GM21717 (cell line): ENCODE results near the gene HS1BP3.

Experiments
- ATAC-seq: cut with Tn5 transposase; IDR thresholded peaks from one replicate; pipeline ENCODE4 v1.9.1; 2021; ENCODE audit warnings: mild to moderate bottlenecking, moderate library complexity; ENCODE audit not compliant: unreplicated experiment

HS1BP3 gene

GRCh38 chr2:20631617-20632307 lies 19.1 kb downstream of the HS1BP3 start:
- ATAC-seq, result no peak

DNA sequence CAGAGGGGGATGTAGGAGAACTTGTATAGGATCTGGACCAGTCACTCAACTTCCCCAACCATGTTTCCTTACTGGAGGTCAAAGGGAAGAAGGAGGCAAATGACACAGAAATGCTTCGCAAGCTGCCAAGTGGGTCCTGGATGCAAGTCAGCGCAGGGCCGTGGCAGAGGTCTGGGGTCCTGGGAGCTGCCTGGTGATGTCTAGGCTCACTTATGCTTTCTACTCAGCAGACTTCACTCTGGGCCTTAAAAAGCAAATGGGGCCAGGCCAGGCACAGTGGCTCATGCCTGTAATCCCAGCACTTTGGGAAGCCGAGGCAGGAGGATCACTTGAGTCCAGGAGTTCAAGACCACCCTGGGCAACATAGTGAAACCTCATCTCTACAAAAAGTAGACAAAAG lies 19.9 kb downstream of the HS1BP3 start:
- no peak for ATAC-seq

DNA sequence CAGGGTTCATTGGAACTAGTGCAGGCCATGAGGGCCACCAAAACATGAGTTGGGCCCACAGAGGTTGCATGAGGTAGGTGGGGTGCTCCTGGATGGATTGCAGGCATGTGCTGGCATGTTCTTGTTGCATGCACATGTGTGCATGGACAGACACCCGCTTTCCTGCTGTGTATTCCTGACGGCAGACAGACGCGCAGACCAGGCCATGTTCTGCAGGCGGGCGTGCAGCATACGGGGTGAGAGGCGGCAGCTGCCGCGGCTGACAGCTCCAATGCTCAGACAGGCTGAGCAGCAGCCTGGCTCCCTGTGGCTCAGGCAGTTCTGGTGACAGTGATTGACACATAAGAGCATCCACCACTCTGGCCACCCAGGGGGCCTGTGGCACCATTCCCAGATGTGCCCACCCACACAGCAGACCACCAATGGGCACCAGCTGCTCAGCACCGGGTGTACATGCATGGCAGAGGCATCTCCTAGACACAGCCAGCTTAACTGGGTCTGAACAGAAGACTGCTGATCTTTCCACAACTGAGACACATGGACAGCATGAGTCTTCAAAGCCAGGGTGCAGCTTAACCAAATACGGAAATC lies 21.2 kb downstream of the HS1BP3 start:
- ATAC-seq, result no peak

DNA sequence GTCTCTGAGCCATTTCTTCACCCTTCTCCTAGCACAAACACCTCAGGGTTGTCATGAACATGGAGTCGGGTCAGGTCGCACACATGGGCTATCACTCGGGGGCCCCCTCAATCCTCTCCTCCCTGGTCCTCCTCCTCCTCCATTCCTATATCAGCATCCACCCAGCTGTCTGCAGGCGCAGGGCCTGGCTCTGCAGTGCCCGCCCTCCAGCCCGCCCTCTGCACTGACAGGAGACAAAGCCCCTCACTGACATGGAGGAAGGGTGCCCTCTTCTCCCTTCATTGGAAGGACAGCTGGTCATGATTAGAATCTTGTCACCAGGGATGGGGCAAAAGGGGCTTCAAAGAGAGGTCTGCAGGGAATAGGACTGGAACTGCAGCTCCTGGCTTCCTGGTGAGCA lies 21.7 kb downstream of the HS1BP3 start:
- ATAC-seq, result no peak

GRCh38 chr2:20627712-20628380 lies 23.1 kb downstream of the HS1BP3 start:
- ATAC-seq, result no peak

GRCh38 chr2:20626698-20627513 lies 24.0 kb downstream of the HS1BP3 start:
- ATAC-seq, result no peak

GRCh38 chr2:20626392-20626697 lies 24.6 kb downstream of the HS1BP3 start:
- ATAC-seq, result no peak

GRCh38 chr2:20625491-20626391 lies 25.2 kb downstream of the HS1BP3 start:
- no peak for ATAC-seq

DNA sequence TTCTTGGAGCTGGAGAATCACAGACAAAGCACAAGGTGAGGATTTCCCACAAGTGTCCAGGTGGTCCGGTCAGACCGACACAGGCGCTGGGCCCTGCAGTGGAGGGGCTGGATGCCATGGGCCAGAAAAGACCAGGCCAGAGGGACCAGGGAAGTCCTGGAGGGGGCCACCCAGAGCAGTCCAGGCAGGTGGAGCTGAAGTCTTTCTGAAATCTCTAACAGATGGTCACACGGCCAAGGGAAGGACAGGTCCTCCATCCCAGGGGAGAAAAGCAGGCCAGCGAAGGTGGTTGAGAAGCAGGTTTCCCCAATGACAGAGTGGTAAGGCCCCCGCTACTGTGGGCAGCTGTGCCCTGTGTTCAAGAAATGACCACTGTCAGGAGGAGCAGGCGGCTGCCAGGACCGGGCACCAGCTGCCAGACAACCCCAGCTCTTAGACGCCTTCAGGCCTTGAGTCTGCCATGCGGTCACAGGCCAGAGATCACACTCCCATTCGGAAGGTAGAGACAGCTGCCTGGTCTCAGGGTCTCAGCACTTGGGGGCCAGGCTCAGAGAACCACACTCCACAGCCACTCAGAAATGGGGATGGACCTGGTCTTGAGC lies 25.9 kb downstream of the HS1BP3 start:
- no peak for ATAC-seq

GRCh38 chr2:20624156-20624883 lies 26.6 kb downstream of the HS1BP3 start:
- ATAC-seq, result no peak

DNA sequence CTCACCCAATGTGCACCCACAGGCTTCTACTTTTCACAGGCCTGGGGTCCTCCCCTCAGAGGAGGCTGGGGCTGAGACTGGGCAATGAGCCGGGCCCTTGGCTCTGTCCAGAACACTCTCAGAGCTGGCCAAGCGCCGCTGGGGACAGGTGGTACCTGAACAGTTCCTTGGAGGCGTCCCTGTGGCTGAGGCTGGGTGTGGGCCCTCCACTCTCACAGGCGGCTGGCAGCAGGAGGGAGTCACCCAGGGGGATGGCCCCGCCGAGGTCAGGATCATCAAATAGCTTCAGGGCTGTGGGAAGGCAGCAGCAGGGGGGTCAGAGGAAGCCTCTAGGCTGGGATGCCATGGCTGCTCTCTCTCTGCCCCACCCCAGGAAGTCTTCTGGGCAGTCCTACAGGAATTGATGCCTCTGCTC lies 27.1 kb downstream of the HS1BP3 start:
- no peak for ATAC-seq

DNA sequence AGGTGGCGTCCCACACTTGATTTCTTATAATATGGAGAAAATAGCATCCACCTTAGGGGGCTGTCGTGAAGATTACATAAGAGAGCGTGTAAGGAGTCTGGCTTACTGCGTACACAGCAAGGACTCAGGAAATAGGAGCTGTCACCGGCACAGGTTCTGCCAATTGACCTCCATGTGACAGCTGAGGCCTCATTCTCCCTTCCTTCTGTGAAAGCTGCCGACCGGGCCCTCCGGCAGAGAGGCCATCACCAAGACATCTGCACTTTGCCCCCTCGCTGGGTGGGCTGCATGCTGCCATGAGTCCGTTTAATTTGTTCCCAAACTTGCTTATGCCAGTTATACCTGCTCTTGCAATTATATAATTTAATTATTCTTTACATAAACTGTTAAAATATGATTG lies 27.7 kb downstream of the HS1BP3 start:
- ATAC-seq, result no peak

DNA sequence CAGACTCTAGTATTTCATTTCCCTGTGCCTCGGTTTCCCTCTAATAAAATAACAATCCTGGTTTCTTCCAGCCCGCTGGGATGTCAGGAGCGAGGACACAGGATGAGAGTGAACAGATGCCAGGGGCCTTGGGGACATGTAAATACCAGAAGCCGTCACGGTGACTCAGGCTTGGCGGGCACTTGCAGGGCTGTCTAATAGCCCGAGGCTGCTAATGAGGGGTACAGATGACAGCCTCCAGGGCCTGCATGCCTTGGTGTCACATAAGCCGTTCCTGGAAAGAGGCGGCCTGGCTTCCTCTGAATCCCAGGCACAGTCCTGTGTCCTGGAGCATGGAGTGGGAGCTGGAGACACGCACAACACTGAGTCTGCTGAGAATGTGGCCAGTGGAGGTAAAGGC lies 28.2 kb downstream of the HS1BP3 start:
- ATAC-seq, result no peak

DNA sequence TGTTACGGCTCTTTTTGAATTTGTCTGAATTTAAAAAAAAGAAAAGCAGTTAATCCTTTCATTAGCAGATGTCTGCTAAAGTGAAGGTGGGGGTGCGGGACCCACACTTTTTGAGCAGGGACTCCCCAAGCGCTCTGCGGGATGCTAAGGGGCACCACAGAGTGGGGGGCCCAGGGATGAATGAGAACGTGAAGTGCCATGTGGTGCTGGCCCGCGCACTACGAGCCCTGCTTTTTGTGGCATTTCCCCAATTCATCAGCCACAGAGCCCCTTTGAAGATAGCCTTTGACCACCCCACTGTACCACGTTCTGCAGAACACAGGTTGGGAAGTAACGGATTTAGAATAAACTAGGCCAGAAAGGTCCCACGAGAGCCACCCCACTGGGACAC lies 28.6 kb downstream of the HS1BP3 start:
- ATAC-seq, result no peak

DNA sequence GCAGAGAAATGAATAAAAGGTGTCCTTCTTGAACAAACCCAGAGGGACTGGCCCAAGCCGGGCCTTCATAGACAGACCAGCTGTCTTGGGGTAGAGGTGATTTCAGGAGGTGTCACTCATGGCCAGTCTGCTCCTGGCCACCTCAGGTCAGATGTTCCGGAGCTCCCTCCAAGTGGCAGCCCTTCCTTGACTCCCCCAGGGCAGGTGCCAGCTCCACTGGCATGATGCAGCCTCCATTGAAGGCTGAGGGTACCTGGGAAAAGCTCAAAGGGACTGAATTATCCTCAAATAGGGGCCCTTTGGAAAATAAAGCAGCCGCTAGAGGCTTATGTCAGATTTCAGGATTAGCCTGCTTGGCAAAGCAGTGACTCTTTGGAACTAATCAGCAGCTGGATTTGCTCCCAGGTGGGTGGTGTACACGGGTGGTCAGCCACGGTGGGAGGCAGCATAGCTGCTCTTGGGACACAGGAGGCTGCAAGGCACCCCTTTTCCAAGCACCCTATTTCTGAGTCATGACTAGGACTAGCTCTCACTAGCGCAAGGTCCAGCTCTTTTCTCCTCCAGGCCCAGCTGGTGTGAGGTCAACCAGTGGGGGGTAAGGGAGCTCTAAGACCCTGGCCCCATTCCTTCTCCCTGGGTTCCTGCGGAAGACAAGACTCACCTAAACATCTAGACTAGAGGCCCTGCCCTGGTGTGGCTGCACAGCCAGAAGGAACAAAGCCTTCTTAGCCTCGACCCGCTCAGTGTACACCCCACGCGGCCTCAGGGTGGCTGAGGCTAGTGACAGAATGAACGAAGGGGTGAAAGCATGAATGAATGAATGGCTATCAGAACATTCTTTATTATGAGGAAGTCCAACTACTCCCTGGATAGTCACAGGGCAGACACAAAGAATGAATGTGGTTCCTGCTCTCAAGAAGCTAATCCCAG lies 29.3 kb downstream of the HS1BP3 start:
- ATAC-seq, result no peak

DNA sequence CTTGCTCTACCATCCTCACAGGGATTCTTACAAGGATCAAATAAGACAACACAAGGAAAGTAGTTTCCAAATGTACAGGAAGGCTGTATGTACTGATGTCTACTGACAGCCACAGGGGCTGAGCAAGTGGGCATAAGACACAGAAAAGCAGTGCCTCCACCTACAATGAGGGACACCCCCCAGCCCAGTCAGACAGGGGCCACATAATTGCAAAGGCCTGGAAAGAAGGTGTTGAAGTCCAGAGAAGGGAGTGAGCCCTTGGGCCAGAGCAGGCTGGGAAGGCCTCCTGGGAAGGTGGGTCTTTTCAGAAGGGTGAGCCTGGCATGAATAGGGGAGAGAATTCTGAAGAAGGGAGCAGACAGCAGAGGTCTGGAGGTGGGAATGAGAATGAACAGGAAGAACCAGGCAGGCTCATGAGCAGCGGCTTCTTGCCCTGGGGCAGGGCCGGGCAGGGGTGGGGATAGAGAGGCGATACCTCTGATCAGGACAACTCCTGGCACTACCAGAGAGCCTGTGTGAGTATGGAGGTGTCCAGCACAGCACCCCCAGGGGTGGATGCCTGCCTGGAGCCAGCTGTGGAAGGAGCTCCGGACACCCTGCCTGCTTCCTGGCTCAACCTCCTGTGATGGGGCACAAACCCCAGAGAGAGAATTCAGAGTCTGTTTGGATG lies 30.1 kb downstream of the HS1BP3 start:
- ATAC-seq, result no peak

DNA sequence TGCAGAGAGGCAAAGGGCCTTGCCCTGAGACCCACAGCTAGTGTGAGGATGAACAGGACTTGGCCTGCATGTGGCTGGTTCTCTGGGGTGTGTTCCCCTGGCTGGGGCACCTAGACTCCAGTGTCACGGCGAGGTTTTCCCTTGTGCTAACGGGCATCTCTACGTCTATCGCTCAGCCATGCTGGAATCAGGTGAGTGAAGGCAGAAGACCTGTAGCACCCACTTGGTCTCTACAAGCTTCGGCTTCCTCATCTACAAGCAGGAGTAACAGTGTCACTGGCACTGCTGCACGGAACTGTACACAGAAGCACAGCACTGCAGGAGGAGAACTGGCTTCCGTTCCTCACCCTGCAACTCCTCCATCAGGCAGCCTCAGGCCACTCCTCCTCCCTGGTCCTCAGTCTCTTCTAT lies 30.6 kb downstream of the HS1BP3 start:
- no peak for ATAC-seq

- ATAC-seq, result no peak
These were observed 31.3 kb downstream of the HS1BP3 start for GRCh38 chr2:20619624-20620024.
